IPS-NIHi7 (cell line): Measurements from ENCODE around the gene LIN28B.
A peak's percentile ranks its signal among the peaks of the same experiment; 100 is the strongest.

Experiments used
- DNase-seq: peaks from one replicate; pipeline ENCODE4 v3.0.0; 2012; ENCODE audit warnings: mixed read lengths; ENCODE audit errors: extremely low spot score

Gene LIN28B

DNA sequence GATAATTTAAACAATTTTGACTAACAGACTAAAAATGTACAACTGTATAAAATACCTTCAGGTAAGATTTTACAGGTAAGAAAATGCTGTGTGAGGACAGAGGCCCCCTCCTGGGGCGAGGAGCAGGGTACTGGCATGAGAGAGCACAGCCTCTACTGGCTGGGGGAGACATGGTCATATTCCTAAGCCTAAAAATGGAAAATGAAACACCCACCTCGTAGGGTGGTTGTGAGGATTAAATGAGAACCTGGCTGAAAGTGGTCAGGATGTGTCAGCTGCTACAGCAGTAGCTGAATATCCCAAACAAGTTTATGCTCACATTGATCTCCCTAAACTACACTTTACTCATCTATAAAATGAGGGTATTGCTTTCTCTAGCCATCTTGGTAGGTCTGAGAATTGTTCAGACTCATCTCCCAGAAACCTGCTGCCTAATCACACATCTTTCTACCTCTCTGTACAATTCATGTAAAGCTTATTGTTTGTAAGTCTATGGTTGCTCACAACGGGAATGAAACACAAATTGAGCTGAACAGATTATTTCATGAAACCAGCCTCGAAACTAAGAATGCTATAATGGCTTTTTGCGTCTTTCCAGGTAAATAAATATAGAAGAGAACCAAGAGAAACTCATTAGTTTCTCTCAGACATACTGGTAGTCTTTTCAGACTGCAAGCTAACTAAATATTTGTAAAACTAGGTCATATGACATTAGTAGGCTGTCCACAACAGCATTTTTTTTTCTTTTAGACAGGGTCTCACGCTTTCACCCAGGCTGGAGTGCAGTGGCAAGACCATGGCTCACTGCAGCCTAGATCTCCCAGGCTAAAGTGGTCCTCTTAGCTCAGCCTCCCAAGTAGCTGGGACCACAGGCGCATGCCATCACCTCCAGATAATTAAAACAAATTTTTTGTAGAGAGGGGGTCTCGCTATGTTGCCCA lies 153.3 kb downstream of the LIN28B start:
- no peak for DNase-seq

DNA sequence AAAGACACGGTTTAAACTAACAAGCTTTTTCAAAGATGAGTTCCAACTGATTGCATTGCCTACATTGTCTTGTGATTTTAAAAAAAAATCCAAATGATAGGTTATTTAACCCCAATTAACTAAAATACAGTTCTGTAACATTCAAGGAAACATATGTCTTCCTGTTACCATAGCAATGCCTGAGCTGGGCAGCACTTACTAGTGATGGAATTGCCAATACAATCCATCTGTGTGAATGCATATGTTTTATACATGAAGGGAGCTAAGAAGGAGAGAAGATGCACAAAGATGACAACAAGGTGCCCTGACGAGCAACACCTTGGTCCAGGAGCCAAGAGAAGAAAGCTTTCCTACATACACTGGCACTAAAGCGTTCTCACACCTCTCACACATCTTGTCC lies 154.2 kb downstream of the LIN28B start:
- DNase-seq, result no peak

DNA sequence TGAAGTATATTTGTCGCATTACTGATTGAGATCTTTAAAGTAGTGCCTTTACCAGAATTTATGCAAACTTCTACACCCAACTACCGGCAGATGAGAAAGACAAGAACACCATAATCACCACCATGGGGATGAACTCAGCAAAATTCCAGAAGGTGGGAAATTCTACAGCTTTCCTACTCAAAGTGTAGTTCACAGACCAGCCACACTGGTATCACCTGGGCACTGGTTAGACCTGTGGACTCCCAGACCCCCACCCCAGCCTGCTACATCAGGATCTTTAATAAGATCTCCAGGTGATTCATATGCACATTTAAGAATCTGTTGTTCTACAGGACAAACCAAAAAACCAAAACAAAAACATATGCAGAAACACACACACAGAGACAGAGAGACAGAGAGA lies 155.0 kb downstream of the LIN28B start:
- DNase-seq, result no peak

DNA sequence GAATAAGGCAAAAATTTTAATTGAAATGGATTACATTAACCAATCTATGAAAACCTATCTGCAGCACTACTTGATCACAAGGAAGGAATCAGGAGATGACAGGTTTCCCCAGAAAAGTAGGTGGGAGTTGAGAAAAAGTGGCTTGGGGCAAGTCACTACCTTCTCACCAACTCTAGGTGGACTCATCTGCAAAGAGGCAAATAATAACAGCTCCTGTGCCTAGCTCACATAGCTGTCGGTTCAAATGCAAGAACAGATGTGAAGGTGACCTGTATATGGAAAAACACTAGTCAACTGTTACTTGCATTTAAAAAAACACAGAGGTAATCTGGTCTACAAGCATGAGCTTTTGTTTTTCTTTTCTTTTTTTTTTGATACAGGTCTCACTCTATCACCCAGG lies 155.7 kb downstream of the LIN28B start:
- DNase-seq, result peak; percentile 22

DNA sequence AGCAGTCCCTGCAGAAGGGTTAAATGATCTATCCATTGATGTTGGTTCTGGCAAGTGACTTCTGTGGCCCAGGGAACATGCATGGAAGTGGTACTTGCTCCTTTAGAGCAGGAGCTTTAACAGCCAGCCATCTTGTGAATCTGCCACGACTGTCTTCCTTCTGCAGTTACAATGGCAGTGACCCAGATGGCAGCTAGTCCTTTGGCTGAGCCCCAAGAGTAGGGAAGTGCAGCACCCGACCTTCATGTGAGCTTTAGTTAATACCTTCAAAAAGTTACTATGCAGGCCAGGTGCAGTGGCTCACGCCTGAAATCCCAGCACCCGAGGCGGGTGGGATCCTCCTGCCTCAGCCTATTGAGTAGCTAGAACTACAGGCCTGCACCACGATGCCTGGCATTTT lies 156.5 kb downstream of the LIN28B start:
- no peak for DNase-seq

DNA sequence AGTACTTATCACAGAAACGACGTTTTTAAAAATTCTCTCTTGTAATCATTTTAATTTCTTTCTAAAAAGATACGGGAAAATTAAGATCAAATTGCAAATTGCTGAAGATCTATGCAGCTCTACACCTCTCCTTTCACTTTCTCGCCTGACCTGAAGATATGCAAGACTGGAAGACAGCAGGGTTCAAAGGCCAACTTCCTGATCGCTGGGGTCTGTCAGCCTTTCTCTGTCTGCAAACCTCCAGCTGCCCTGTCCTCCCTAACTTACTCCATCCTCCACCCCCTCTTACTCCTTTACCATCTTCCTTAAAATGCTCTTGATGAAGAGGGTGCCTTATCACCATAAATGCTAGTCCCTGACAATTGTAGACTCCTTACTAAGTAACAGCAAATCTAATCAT lies 159.2 kb downstream of the LIN28B start:
- no peak for DNase-seq

DNA sequence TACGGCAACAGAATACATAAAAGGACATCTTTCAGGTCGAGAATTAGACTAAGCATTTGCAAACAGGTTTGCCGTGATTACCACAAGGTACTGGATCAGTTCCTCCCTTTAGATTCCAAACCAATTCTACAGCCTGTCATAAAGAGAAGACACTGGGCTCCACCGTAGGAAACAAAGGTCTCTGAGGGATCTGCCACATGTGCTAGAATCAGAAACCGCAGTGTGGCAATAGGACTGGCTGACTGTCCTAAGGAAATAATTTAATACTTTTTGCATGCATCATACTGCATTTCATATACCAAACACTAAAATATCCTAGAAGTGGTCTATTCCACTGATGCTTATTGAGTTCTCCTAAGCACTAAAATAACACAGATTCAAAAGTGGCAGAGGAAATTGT lies 163.7 kb downstream of the LIN28B start:
- DNase-seq, result no peak

DNA sequence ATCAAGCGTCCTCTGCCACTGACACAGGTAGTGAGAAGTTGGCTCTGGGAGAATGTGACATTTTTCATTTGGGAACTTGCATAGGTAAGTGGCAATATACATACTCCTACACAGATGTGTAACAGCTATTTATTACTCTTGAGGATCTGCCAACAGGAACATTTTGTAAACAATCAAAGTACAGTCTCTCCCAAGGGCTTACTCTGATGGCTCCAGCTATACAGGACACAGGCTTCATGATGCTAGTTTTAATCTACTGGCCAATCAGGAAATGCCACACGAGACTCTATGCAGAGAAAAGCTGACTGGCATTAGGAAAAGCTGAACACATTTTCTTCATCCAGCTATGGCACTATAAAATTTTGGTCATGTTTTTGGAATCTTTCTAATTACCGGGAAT lies 165.1 kb downstream of the LIN28B start:
- DNase-seq, result no peak

DNA sequence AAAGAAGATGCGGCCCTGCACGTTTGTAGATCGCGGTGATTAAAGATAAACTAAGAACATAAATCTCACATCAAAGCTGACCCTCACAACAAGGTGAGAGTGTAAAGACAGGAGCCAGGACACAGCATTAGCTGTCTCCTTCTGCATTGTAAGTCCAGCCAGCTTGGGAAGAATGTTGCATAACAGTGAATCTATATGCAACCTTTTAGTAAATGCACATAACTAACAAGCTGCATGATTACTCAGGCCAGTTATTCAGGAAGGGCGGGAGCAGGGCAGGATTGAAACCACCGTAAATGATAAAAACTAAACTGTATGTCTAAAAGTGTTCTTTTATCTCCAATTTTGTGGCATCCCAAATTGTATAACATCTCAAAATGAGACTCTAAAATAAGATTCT lies 165.8 kb downstream of the LIN28B start:
- DNase-seq, result no peak
